ENCODE data around the gene EGFL8. TPM values are rescaled to one million over a fixed set of nuclear protein-coding genes. Genes with fewer than 3 reads are reported as not detected.
"Not testable (repeated sequence)": the region's sequence is repeated elsewhere in the genome, so short reads cannot be mapped to it uniquely, and the experiment has no call there.

EGFL8 gene
- total and polyA plus RNA-seq, 7 donors: 2.3 to 24.4 (median 13.8) TPM

GRCh38 chr6:32183030-32183429 is 18.6 kb downstream of the EGFL8 start:
- no peak for TF ChIP-seq POLR2A (IDR thresholded peaks at IDR 0.05)
- TF ChIP-seq CTCF (IDR thresholded peaks at IDR 0.05): no peak
- TF ChIP-seq EP300 (IDR thresholded peaks at IDR 0.05): no peak
- TF ChIP-seq POLR2AphosphoS5 (IDR thresholded peaks at IDR 0.05): no peak
- Histone ChIP-seq H3K4me3 (no peak overlapping the region), H3K36me3 (peaks cover 13 to 65% (median 23%) of the 10 kb centered on the region in 4 donors), H3K27ac (peak overlapping the region; percentile 83 to 100 (median 96)), H3K27me3 (no peaks in the 10 kb centered on the region), H3K4me1 (peaks cover 0 to 71% (median 46%) of the 10 kb centered on the region in 4 donors), H3K9me3 (no peaks in the 10 kb centered on the region)
- intact Hi-C loops (cut with DNase I): no loop called here
- WGBS, 2 donors: 80 to 85% methylated on average over 3 of the region's 3 CpGs
- DNase-seq: no peak

DNA sequence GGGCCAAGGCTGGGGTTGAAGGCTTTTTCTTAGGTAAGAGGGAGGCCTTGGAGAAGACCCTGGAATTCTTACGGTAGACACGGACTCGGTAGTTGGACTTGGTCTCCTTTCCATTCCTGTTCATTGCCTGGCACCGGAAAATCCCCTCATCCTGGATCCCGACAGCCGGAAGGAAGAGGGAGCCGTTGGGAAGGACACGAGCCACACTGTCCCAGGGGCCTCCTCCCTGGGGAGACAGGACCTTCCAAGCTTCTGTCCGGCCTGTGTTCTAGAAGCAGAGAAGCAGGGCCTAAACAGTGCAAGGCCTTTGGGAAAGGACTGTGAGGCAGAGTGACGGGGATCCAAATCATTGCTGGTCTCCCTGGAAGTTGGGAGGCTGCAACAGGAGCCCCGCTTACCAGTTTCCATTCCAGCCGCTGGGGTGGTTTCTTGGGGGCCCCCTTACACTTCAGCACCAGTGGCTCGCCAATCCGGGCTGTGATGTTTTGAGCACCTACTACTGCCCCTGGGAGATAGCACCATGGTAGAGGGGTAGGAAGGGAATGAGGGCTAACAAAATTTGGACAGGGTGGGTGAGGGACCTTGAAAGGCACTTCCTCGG is 19.2 kb downstream of the EGFL8 start:
- 85 to 88% methylated on average over 15 of the region's 15 CpGs for WGBS, 2 donors
- DNase-seq: no peak
- TF ChIP-seq POLR2AphosphoS5 (IDR thresholded peaks at IDR 0.05): no peak
- no peak for TF ChIP-seq POLR2A (IDR thresholded peaks at IDR 0.05)
- TF ChIP-seq CTCF (IDR thresholded peaks at IDR 0.05): no peak
- Histone ChIP-seq H3K27ac (peak overlapping the region; percentile 83 to 100 (median 96)), H3K36me3 (peaks cover 13 to 66% (median 23%) of the 10 kb centered on the region in 4 donors), H3K4me1 (peaks cover 0 to 77% (median 51%) of the 10 kb centered on the region in 4 donors), H3K27me3 (no peaks in the 10 kb centered on the region), H3K9me3 (no peaks in the 10 kb centered on the region), H3K4me3 (no peak overlapping the region)
- intact Hi-C loops (cut with DNase I): no loop called here

DNA sequence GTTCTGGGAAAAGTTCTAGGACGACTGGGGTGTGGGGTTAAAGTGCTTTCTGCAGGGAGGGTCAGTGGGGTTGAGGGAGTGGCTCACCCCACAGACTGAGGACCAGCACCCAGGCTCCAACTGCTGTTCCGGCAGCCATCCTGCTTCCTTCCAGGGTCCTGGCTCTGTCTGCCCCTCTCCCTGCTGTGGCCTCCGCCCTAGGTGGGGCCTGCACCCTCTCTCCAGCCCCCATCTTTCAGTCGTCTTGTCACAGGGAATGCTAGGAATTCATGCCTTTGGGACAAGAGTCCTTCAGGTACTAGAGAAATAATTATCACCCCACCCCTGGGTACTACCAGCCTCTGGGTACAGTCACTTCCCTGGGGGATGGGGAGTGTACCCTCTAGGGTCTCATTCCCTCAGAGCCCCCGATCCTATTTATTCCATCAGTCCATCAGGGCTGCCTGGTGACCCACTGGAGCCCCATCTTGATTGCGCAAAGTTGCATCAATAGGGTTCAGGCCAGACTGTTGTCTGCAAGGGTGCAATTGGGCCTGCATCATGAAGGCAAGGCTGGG is 19.8 kb downstream of the EGFL8 start, which contains the start of gene AGER:
AGER (minus strand) TSS at position 170 of the 557 bp plus-strand sequence; CDS start at position 139, 31 bp downstream.
- H3K4me1 ChIP-seq: peaks cover 0 to 76% (median 52%) of the 10 kb centered on the region in 4 donors
- WGBS, 2 donors: 82 to 83% methylated on average over 6 of the region's 6 CpGs
- intact Hi-C loops (cut with DNase I): no loop called here
- no peak for DNase-seq
- no peak for TF ChIP-seq POLR2A (IDR thresholded peaks at IDR 0.05)
- TF ChIP-seq POLR2AphosphoS5 (IDR thresholded peaks at IDR 0.05): no peak
- TF ChIP-seq EP300 (IDR thresholded peaks at IDR 0.05): no peak
- TF ChIP-seq CTCF (IDR thresholded peaks at IDR 0.05): no peak
- no peaks in the 10 kb centered on the region for H3K9me3 ChIP-seq
- no peak within 1 kb of the TSS for H3K4me3 ChIP-seq
- no peaks in the 10 kb centered on the region for H3K27me3 ChIP-seq
- peaks cover 13 to 66% (median 23%) of the 10 kb centered on the region in 4 donors for H3K36me3 ChIP-seq
- H3K27ac ChIP-seq: peak within 1 kb of the TSS; percentile 83 to 100 (median 96)

DNA sequence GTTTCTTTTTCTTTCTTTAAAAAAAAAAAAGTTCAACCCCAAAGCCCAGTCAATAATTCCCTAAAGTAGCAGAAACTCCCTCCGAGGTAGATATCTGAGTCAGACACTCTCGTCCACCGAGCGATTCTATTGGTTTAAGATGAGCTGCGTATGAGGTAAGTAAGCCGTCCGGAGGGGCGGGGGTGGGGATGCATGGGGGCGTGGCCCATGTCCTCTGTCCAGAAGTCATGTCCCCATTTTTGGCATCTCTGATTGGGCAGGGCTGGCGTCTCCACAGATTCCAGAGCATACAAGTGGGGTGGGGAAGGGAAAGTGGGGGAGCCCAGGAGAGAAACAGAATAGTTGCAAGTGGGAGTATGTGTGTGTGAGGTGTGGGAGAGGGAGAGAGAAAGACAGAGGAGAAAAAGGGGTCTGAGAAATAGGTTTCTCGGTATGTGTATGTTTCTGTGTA is 21.3 kb downstream of the EGFL8 start:
- H3K9me3 ChIP-seq, H3K27me3 ChIP-seq, H3K4me3 ChIP-seq: not testable (repeated sequence)
- DNase-seq: peak; percentile 97
- H3K4me1 ChIP-seq: peaks cover 0 to 64% (median 45%) of the 10 kb centered on the region in 4 donors
- TF ChIP-seq POLR2AphosphoS5 (IDR thresholded peaks at IDR 0.05): peak in 2 of 4 donors; percentile 13 to 55
- H3K36me3 ChIP-seq: peaks cover 6 to 53% (median 19%) of the 10 kb centered on the region in 4 donors
- WGBS, 2 donors: 24 to 40% methylated on average over 11 of the region's 11 CpGs
- intact Hi-C loops (cut with DNase I): loop anchor here (5.0 kb wide), 1 partner anchor 643 kb away; the partner anchor contains the start of gene DDX39B
- H3K27ac ChIP-seq: peak overlapping the region; percentile 83 to 100 (median 96)

- 71% methylated on average over 10 of the region's 10 CpGs for WGBS, 2 donors
- Histone ChIP-seq H3K4me1 (peaks cover 0 to 67% (median 51%) of the 10 kb centered on the region in 4 donors), H3K27ac (peak overlapping the region; percentile 83 to 100 (median 96)), H3K36me3 (peaks cover 0 to 47% (median 13%) of the 10 kb centered on the region in 4 donors)
- H3K9me3 ChIP-seq, H3K4me3 ChIP-seq, H3K27me3 ChIP-seq, DNase-seq: not testable (repeated sequence)
- intact Hi-C loops (cut with DNase I): loop anchor here (5.0 kb wide), 1 partner anchor 644 kb away; the partner anchor contains the start of gene DDX39B
These were observed 21.9 kb downstream of the EGFL8 start for GRCh38 chr6:32186151-32186840.
